ENCODE results near the gene TMEM231. TPM values are rescaled to one million over a fixed set of nuclear protein-coding genes. Genes with fewer than 3 reads are reported as not detected.
A peak's percentile ranks its signal among the peaks of the same experiment; 100 is the strongest.
"Not testable (repeated sequence)": the region's sequence is repeated elsewhere in the genome, so short reads cannot be mapped to it uniquely, and the experiment has no call there.

TMEM231 gene
- polyA plus RNA-seq, 4 donors, result 1.4 to 6.2 (median 3.8) TPM

DNA sequence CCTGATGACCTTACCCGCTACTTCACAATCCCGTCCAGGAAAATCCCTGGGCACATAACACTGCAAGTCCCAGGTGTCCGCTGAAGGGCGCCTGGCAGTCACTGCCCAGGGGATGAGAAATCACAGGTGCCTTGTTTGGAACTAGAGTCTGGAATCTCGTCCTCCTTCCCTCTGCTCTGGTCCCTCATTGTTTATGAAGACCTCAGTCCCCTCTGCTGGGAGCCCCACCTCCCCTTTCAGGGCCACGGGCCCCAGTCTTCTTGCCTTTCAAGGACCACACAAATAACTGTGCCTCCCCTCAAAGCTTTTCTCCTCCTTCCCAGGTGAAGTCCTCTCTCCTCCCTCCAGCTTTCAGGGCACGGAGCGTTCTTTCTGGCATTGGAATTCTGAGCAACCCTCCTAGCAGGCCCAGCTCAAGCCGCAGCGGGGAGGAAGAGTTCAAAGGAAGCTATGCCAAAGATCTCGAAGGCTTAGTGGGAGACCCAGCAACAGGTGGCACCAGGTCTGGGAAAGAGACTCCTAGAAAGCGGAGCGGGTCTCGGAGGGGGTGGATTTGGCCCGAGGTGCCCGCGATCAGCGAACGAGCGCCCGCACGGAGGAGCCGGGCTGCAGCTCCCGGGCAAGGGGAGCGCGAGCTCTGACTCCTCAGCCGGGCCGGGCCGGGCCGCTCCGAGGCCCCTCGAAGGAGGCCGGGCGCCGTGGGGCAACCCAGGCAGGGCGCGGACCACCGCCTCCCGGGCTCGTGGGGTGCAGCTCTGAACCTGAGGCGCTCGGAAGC lies 39.7 kb downstream of the TMEM231 start:
- not testable (repeated sequence) for H3K9me3 ChIP-seq (ENCODE audit: control insufficient read depth in 2 of 2, insufficient read depth in 1 of 2, low read depth in 1 of 2, low read length in 1 of 2); H3K27me3 ChIP-seq (ENCODE audit: control insufficient read depth in 3 of 3, insufficient read depth in 3 of 3, low read length in 3 of 3); H3K4me1 ChIP-seq (ENCODE audit: control insufficient read depth in 3 of 3, insufficient read depth in 2 of 3, low read depth in 1 of 3, low read length in 2 of 3); H3K36me3 ChIP-seq (ENCODE audit: control insufficient read depth in 3 of 3, insufficient read depth in 2 of 3, low read depth in 1 of 3, low read length in 3 of 3); FAIRE-seq
- WGBS, 3 donors, result 7 to 11% (median 10%) methylated on average over 32 to 42 of the region's 42 CpGs
- Histone ChIP-seq H3K4me3 (ENCODE audit: low read depth in 1 of 3, low read length in 3 of 3) (peak overlapping the region; percentile 64 to 95 (median 86)), H3K27ac (ENCODE audit: low read depth in 1 of 3, low read length in 2 of 3) (peak overlapping the region; percentile 70 to 94 (median 91))
- DNase-seq, result peak in 1 of 2 donors; percentile 71

DNA sequence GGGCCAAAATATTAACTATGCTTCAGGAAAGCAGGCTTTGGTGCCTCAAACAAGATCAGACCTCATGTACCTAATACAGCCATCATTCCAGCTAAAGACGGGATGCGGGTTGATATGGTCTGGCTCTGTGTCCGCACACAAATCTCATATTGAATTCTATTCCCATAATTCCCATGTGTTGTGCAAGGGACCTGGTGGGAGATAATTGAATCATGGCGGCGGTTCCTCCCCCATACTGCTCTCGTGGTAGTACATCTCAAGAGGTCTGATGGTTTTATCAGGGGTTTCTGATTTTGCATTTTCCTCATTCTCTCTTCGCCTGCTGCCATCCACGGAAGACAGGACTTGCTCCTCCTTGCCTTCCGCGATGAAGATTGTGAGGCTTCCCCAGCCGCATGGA lies 41.8 kb downstream of the TMEM231 start:
- WGBS, 3 donors, result 96 to 97% (median 97%) methylated on average over 11 of the region's 11 CpGs

GRCh38 chr16:75506574-75506973 lies 49.5 kb downstream of the TMEM231 start:
- no peak for DNase-seq
- peak overlapping the region in 1 of 3 donors; percentile 24 for H3K27ac ChIP-seq (ENCODE audit: low read depth in 1 of 3, low read length in 2 of 3)
- 35 to 69% (median 67%) methylated on average over 7 of the region's 7 CpGs for WGBS, 3 donors
- H3K27me3 ChIP-seq (ENCODE audit: control insufficient read depth in 3 of 3, insufficient read depth in 3 of 3, low read length in 3 of 3), result peaks cover 0 to 5% (median 0%) of the 10 kb centered on the region in 3 donors
- no peaks in the 10 kb centered on the region for H3K9me3 ChIP-seq (ENCODE audit: control insufficient read depth in 2 of 2, insufficient read depth in 1 of 2, low read depth in 1 of 2, low read length in 1 of 2)
- no peak overlapping the region for H3K4me3 ChIP-seq (ENCODE audit: low read depth in 1 of 3, low read length in 3 of 3)
- FAIRE-seq, result no peak
- peaks cover 0 to 8% (median 0%) of the 10 kb centered on the region in 3 donors for H3K36me3 ChIP-seq (ENCODE audit: control insufficient read depth in 3 of 3, insufficient read depth in 2 of 3, low read depth in 1 of 3, low read length in 3 of 3)
- no peaks in the 10 kb centered on the region for H3K4me1 ChIP-seq (ENCODE audit: control insufficient read depth in 3 of 3, insufficient read depth in 2 of 3, low read depth in 1 of 3, low read length in 2 of 3)

More for the DNA sequence above, 41.8 kb downstream of the TMEM231 start:
- Histone ChIP-seq H3K4me3 (ENCODE audit: low read depth in 1 of 3, low read length in 3 of 3) (no peak overlapping the region), H3K27ac (ENCODE audit: low read depth in 1 of 3, low read length in 2 of 3) (no peak overlapping the region), H3K9me3 (ENCODE audit: control insufficient read depth in 2 of 2, insufficient read depth in 1 of 2, low read depth in 1 of 2, low read length in 1 of 2) (no peaks in the 10 kb centered on the region), H3K36me3 (ENCODE audit: control insufficient read depth in 3 of 3, insufficient read depth in 2 of 3, low read depth in 1 of 3, low read length in 3 of 3) (peaks cover 0 to 3% (median 1%) of the 10 kb centered on the region in 3 donors), H3K27me3 (ENCODE audit: control insufficient read depth in 3 of 3, insufficient read depth in 3 of 3, low read length in 3 of 3) (no peaks in the 10 kb centered on the region), H3K4me1 (ENCODE audit: control insufficient read depth in 3 of 3, insufficient read depth in 2 of 3, low read depth in 1 of 3, low read length in 2 of 3) (no peaks in the 10 kb centered on the region)
- DNase-seq (no peak), FAIRE-seq (no peak)

DNA sequence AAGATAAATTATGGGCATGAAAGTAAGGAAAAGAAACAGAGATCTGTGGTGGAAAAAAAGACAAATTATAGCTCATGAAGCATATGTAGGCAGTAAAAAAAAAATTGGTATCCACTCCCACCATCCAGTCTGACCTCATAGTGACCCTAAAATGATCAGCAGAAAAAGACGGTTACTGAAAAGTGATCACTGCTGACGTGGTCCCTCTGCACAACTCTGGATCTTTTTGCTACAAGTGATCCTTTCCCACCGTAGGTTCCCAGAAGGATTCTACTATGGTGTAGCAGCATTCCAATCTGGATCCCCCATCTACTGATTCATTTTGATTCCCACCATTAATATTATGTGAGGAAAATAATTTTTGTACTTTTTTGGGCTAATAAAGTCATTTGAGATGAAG lies 49.9 kb downstream of the TMEM231 start:
- Histone ChIP-seq H3K9me3 (ENCODE audit: control insufficient read depth in 2 of 2, insufficient read depth in 1 of 2, low read depth in 1 of 2, low read length in 1 of 2) (no peaks in the 10 kb centered on the region), H3K36me3 (ENCODE audit: control insufficient read depth in 3 of 3, insufficient read depth in 2 of 3, low read depth in 1 of 3, low read length in 3 of 3) (peaks cover 0 to 8% (median 0%) of the 10 kb centered on the region in 3 donors), H3K4me3 (ENCODE audit: low read depth in 1 of 3, low read length in 3 of 3) (no peak overlapping the region), H3K27me3 (ENCODE audit: control insufficient read depth in 3 of 3, insufficient read depth in 3 of 3, low read length in 3 of 3) (peaks cover 0 to 5% (median 0%) of the 10 kb centered on the region in 3 donors), H3K27ac (ENCODE audit: low read depth in 1 of 3, low read length in 2 of 3) (peak overlapping the region in 1 of 3 donors; percentile 44), H3K4me1 (ENCODE audit: control insufficient read depth in 3 of 3, insufficient read depth in 2 of 3, low read depth in 1 of 3, low read length in 2 of 3) (no peaks in the 10 kb centered on the region)
- no peak for DNase-seq
- 81 to 91% (median 83%) methylated on average over 3 of the region's 3 CpGs for WGBS, 3 donors
- FAIRE-seq, result no peak

- Histone ChIP-seq H3K27me3 (ENCODE audit: control insufficient read depth in 3 of 3, insufficient read depth in 3 of 3, low read length in 3 of 3) (peaks cover 0 to 5% (median 0%) of the 10 kb centered on the region in 3 donors), H3K4me1 (ENCODE audit: control insufficient read depth in 3 of 3, insufficient read depth in 2 of 3, low read depth in 1 of 3, low read length in 2 of 3) (no peaks in the 10 kb centered on the region), H3K27ac (ENCODE audit: low read depth in 1 of 3, low read length in 2 of 3) (no peak overlapping the region), H3K36me3 (ENCODE audit: control insufficient read depth in 3 of 3, insufficient read depth in 2 of 3, low read depth in 1 of 3, low read length in 3 of 3) (peaks cover 0 to 10% (median 0%) of the 10 kb centered on the region in 3 donors), H3K9me3 (ENCODE audit: control insufficient read depth in 2 of 2, insufficient read depth in 1 of 2, low read depth in 1 of 2, low read length in 1 of 2) (no peaks in the 10 kb centered on the region), H3K4me3 (ENCODE audit: low read depth in 1 of 3, low read length in 3 of 3) (no peak overlapping the region)
- FAIRE-seq, result no peak
- 81 to 100% (median 97%) methylated on average over 1 of the region's 1 CpG for WGBS, 3 donors
- DNase-seq, result no peak
Observed at GRCh38 chr16:75503801-75504200, 52.3 kb downstream of the TMEM231 start.

DNA sequence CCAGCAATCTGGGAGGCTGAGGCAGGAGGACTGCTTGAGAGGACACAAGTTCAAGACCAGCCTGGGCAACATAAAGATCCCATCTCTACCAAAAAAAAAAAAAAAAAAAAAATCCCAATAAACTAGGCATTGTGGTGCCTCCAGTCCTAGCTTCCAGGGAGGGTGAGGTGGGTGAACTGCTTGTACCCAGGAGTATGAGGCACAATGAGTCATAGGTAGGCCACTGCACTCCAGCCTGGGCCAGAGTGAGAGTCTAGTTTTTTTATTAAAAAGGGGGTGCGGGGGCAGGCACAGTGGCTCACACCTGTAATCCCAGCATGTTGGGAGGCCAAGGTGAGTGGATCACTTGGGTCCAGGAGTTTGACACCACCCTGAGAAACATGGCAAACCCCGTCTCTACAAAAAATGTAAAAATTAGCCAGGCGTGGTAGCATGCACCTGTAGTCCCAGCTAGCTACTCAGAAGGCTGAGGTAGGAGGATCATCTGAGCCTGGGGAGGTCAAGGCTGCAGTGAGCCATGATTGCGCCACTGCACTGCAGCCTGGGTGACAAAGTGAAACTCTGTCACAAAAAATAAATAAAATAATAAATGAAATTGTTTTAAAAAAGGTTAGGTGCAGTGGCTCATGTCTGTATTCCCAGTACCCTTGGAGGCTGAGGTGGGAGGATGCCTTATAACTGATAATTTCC lies 53.0 kb downstream of the TMEM231 start:
- 80 to 94% (median 92%) methylated on average over 4 of the region's 4 CpGs for WGBS, 3 donors

GRCh38 chr16:75501820-75502219 lies 54.2 kb downstream of the TMEM231 start:
- H3K4me3 ChIP-seq (ENCODE audit: low read depth in 1 of 3, low read length in 3 of 3); H3K27ac ChIP-seq (ENCODE audit: low read depth in 1 of 3, low read length in 2 of 3); H3K9me3 ChIP-seq (ENCODE audit: control insufficient read depth in 2 of 2, insufficient read depth in 1 of 2, low read depth in 1 of 2, low read length in 1 of 2); H3K4me1 ChIP-seq (ENCODE audit: control insufficient read depth in 3 of 3, insufficient read depth in 2 of 3, low read depth in 1 of 3, low read length in 2 of 3); H3K36me3 ChIP-seq (ENCODE audit: control insufficient read depth in 3 of 3, insufficient read depth in 2 of 3, low read depth in 1 of 3, low read length in 3 of 3); H3K27me3 ChIP-seq (ENCODE audit: control insufficient read depth in 3 of 3, insufficient read depth in 3 of 3, low read length in 3 of 3); FAIRE-seq: not testable (repeated sequence)
- DNase-seq, result peak in 1 of 2 donors; percentile 19
- WGBS, 3 donors, result 59 to 65% (median 60%) methylated on average over 6 of the region's 6 CpGs

More for the DNA sequence above, 53.0 kb downstream of the TMEM231 start:
- peaks cover 0 to 4% (median 0%) of the 10 kb centered on the region in 3 donors for H3K27me3 ChIP-seq (ENCODE audit: control insufficient read depth in 3 of 3, insufficient read depth in 3 of 3, low read length in 3 of 3)
- DNase-seq (no peak), FAIRE-seq (no peak)
- no peaks in the 10 kb centered on the region for H3K4me1 ChIP-seq (ENCODE audit: control insufficient read depth in 3 of 3, insufficient read depth in 2 of 3, low read depth in 1 of 3, low read length in 2 of 3)
- H3K4me3 ChIP-seq (ENCODE audit: low read depth in 1 of 3, low read length in 3 of 3), result no peak overlapping the region
- H3K27ac ChIP-seq (ENCODE audit: low read depth in 1 of 3, low read length in 2 of 3), result no peak overlapping the region
- no peaks in the 10 kb centered on the region for H3K9me3 ChIP-seq (ENCODE audit: control insufficient read depth in 2 of 2, insufficient read depth in 1 of 2, low read depth in 1 of 2, low read length in 1 of 2)
- peaks cover 0 to 10% (median 0%) of the 10 kb centered on the region in 3 donors for H3K36me3 ChIP-seq (ENCODE audit: control insufficient read depth in 3 of 3, insufficient read depth in 2 of 3, low read depth in 1 of 3, low read length in 3 of 3)

- H3K4me1 ChIP-seq (ENCODE audit: control insufficient read depth in 3 of 3, insufficient read depth in 2 of 3, low read depth in 1 of 3, low read length in 2 of 3), result no peaks in the 10 kb centered on the region
- no peak overlapping the region for H3K4me3 ChIP-seq (ENCODE audit: low read depth in 1 of 3, low read length in 3 of 3)
- WGBS, 3 donors, result 89 to 92% (median 92%) methylated on average over 5 of the region's 5 CpGs
- no peaks in the 10 kb centered on the region for H3K27me3 ChIP-seq (ENCODE audit: control insufficient read depth in 3 of 3, insufficient read depth in 3 of 3, low read length in 3 of 3)
- no peak for DNase-seq
- peaks cover 0 to 8% (median 0%) of the 10 kb centered on the region in 3 donors for H3K36me3 ChIP-seq (ENCODE audit: control insufficient read depth in 3 of 3, insufficient read depth in 2 of 3, low read depth in 1 of 3, low read length in 3 of 3)
- no peak overlapping the region for H3K27ac ChIP-seq (ENCODE audit: low read depth in 1 of 3, low read length in 2 of 3)
- FAIRE-seq, result no peak
- H3K9me3 ChIP-seq (ENCODE audit: control insufficient read depth in 2 of 2, insufficient read depth in 1 of 2, low read depth in 1 of 2, low read length in 1 of 2), result no peaks in the 10 kb centered on the region
Observed at GRCh38 chr16:75501359-75501758, 54.7 kb downstream of the TMEM231 start.

Measured in small intestine (tissue), 7 donors.